ENCODE measurements around the gene RIMS1.
A peak's percentile ranks its signal among the peaks of the same experiment; 100 is the strongest.

The RIMS1 gene

DNA sequence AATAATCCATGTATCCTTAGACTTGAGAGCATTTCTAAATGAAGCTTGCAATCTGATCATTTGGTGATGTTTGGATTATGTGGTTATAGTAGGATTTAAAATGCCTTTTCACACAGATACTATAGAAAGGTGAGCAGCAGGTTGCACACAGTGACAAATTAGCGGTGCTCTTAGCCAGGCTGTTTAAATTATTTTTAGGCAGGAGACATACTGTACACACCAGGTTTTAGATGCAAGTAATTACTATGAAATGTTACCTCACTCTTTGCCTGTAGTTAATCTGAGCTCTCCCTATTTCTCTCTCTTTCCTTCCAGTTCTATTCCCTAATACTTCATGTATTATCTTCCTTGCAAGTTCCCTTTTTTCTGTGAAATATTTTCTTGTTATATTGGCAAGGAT, 191.7 kb downstream of the RIMS1 start:
- TF ChIP-seq, protein P1, sequence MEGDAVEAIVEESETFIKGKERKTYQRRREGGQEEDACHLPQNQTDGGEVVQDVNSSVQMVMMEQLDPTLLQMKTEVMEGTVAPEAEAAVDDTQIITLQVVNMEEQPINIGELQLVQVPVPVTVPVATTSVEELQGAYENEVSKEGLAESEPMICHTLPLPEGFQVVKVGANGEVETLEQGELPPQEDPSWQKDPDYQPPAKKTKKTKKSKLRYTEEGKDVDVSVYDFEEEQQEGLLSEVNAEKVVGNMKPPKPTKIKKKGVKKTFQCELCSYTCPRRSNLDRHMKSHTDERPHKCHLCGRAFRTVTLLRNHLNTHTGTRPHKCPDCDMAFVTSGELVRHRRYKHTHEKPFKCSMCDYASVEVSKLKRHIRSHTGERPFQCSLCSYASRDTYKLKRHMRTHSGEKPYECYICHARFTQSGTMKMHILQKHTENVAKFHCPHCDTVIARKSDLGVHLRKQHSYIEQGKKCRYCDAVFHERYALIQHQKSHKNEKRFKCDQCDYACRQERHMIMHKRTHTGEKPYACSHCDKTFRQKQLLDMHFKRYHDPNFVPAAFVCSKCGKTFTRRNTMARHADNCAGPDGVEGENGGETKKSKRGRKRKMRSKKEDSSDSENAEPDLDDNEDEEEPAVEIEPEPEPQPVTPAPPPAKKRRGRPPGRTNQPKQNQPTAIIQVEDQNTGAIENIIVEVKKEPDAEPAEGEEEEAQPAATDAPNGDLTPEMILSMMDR (IDR thresholded peaks at IDR 0.05; ENCODE audit: low read depth, low read length, missing control alignments) = no peak
- H3K4me3 ChIP-seq (ENCODE audit: low read depth, low read length) = no peak overlapping the region
- DNase-seq (ENCODE audit: low read depth) = no peak

- DNase-seq (ENCODE audit: low read depth) = no peak
- TF ChIP-seq, protein P1 (IDR thresholded peaks at IDR 0.05; ENCODE audit: low read depth, low read length, missing control alignments) = no peak
- no peak overlapping the region for H3K4me3 ChIP-seq (ENCODE audit: low read depth, low read length)
Measured at GRCh38 chr6:72080260-72080941, 194.1 kb downstream of the RIMS1 start.

DNA sequence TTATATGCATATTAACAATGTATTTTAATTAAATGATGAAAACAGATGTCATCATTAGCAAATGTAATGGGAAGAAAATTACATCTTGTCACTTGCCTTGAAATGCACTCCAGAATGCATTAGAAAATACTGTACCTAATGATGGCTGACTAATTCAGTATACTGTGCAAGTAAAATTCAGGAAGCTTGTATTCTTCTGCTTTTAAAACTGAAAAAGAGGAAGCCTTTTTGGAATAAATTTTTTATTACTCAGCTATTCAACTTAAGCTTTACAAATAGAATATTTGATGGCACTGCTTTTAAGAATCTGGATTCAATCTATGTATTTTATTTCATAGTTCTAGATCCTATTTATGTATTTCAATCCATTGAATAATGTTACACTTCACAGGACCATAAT, 195.5 kb downstream of the RIMS1 start:
- DNase-seq (ENCODE audit: low read depth) = no peak
- H3K4me3 ChIP-seq (ENCODE audit: low read depth, low read length) = no peak overlapping the region
- TF ChIP-seq, protein P1 (IDR thresholded peaks at IDR 0.05; ENCODE audit: low read depth, low read length, missing control alignments) = no peak

- no peak overlapping the region for H3K4me3 ChIP-seq (ENCODE audit: low read depth, low read length)
- TF ChIP-seq, protein P1 (IDR thresholded peaks at IDR 0.05; ENCODE audit: low read depth, low read length, missing control alignments) = no peak
- DNase-seq (ENCODE audit: low read depth) = no peak
Measured at GRCh38 chr6:72083976-72084375, 197.6 kb downstream of the RIMS1 start.

GRCh38 chr6:72084992-72085569, 198.7 kb downstream of the RIMS1 start:
- TF ChIP-seq, protein P1 (IDR thresholded peaks at IDR 0.05; ENCODE audit: low read depth, low read length, missing control alignments) = no peak
- DNase-seq (ENCODE audit: low read depth) = peak; percentile 4
- no peak overlapping the region for H3K4me3 ChIP-seq (ENCODE audit: low read depth, low read length)

- DNase-seq (ENCODE audit: low read depth) = no peak
- TF ChIP-seq, protein P1 (IDR thresholded peaks at IDR 0.05; ENCODE audit: low read depth, low read length, missing control alignments) = no peak
Measured at GRCh38 chr6:72094506-72094905, 208.2 kb downstream of the RIMS1 start.

DNA sequence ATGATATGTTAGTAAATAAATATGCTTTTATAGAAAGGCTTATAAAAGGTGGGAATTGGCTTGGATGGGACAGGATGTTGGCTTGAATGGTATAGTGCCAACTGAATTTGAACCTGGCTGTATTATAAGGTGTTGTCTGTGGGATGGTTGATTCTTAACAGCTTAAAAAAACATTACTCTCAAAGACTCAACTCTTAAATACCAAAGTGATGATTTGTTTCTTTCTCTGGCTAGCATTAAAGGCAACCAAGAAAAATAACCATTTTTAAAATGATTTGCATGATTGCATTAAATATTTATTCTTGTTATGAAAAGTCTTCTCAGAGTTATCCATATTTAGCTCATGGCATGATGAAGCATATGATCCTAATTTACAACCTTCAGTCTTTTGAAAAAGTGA, 216.2 kb downstream of the RIMS1 start:
- TF ChIP-seq, protein P1 (IDR thresholded peaks at IDR 0.05; ENCODE audit: low read depth, low read length, missing control alignments) = no peak
- no peak for DNase-seq (ENCODE audit: low read depth)
- no peak overlapping the region for H3K4me3 ChIP-seq (ENCODE audit: low read depth, low read length)

More at GRCh38 chr6:72094506-72094905, 208.2 kb downstream of the RIMS1 start:
- no peak overlapping the region for H3K4me3 ChIP-seq (ENCODE audit: low read depth, low read length)
